HG02970 (cell line): ENCODE measurements around the gene TAC3.
"Not testable (repeated sequence)": the region's sequence is repeated elsewhere in the genome, so short reads cannot be mapped to it uniquely, and the experiment has no call there.

Experiments
- ATAC-seq: cut with Tn5 transposase; IDR thresholded peaks from one replicate; pipeline ENCODE4 v1.9.1; 2021; ENCODE audit warnings: mild to moderate bottlenecking, moderate library complexity, moderate number of reproducible peaks; ENCODE audit not compliant: unreplicated experiment, low FRiP score

Gene TAC3

DNA sequence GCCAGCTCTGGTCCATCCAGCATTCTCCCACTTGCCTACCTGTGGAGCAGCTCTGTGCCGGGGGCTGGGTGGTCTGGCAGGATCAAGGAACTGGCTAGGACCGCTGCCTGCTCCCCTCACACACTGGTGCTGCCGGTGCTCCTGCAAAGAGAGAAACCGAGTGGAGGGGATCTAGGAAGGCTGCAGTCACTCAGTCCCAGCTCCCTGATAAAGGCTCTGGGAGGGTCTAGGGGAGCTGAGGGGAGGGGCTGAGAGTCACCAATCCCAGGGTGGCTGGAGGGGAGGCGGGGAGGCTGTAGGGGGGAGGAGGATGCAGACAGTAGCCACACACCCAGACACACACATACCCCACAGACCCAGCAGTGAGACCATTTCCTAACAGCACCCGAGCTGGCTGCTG lies at the start of gene TAC3:
Gene TAC3 (minus strand): TSS at position 182 of the 400 bp plus-strand sequence. CDS start 732 bp downstream, outside the sequence.
- no peak for ATAC-seq

DNA sequence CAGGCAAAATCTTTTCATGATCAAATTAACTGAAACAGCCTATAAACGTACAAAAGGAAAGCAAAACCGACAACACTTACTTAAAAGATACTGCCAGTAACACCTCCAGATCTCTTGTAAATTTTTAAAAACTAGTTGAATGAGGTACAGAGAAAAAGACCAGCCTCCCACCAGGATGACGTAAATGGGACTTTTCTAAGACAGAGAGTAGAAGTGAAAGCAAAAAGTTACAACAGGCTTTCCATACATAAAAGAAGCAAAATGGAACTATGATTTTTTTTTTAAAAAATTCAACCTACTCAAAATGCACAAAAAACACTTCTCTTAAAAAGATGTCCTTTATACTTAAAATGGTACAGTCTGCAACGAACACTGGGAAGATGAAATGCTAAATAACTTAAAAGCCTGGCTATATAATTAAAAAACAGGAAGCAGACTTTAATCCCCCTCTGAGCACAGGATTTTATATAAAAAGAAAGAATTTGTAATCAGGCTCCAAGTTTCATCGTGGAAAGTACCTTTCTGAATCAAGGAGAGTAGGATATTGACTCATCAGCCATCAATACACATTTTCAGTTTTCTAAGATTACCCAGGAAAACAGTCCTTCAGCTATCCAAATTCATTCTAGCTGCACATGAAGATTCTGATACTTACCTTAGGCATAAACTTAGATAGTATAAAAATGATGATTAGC lies 47.8 kb upstream of the TAC3 start:
- peak; percentile 67 for ATAC-seq

DNA sequence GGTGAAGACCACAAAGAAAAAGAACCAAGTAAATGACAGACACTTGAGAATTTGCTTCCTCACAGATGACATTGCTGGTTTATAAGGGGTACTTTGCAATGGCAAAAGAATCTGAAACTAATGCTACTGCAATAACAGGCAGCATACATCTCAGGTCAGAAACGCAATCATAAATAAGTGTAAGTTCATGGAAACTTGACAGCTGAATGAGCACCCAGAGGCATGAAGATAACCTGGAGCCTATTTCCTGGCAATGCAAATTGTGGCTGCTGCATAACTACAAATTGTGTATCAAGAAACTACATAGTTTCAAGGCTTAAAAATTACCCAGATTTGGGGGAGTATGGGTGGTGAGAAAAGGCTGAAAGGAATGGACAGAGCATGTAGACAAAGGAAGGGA lies 42.1 kb upstream of the TAC3 start:
- ATAC-seq = no peak

DNA sequence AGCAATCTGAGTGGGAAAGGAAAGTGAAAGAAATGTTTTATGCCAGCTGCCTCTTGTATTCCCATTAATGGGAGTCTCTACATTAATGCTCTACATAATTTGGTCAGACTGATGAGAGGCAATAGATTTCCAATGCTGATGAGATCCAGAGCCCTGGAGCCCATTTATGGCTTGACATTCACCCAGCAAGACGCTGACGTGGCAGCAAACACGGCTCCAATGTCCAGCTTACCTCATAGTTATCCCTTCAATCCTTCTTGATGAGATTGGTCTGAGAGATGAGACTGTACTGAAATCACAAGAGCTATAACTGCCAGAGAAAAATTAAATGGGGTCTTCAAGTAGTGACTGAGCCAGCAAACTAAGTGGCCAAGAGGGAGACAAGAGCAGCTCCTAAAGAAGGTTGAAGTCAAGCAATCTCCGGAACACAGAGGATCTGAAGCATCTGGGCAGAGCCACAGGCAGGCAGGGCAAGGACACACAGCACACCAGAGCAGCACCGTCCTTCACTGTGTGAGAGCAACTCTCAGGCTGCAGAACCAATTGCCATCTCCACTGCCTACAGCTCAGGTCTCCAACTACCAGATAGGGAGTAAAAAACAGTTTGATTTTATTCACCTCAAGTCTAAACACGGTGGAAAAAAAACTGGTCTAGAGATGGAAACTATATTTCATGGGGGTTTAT lies 40.9 kb upstream of the TAC3 start:
- no peak for ATAC-seq

DNA sequence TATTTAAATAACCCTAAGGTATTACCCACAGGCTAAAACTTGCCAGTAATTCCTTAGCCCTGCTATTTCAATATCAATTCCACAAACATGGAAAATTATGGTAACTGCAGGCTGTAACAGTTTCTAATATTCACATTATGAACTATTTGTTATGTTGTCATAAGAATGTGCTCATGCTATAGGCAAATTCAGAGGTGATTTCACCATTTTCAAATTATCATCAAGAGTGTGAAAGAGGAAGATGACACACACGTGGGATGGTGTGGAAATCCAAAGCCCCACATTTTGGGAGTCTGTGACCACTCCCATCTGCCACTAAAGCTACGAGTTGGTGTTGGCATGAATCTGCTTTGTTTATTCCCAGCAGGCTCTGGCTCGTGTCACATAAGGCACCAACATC lies 39.5 kb upstream of the TAC3 start:
- ATAC-seq = no peak

DNA sequence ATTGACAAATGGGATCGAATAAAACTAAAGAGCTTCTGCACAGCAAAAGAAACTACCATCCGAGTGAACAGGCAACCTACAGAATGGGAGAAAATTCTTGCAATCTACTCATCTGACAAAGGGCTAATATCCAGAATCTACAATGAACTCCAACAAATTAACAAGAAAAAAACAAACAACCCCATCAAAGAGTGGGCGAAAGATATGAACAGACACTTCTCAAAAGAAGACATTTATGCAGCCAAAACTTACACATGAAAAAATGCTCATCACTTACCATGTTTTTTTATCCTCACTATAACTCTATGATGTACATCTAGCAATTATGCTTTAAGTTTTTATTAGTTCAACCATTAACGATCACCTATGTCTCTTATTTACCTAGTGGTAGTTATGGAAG lies 37.6 kb upstream of the TAC3 start:
- not testable (repeated sequence) for ATAC-seq

DNA sequence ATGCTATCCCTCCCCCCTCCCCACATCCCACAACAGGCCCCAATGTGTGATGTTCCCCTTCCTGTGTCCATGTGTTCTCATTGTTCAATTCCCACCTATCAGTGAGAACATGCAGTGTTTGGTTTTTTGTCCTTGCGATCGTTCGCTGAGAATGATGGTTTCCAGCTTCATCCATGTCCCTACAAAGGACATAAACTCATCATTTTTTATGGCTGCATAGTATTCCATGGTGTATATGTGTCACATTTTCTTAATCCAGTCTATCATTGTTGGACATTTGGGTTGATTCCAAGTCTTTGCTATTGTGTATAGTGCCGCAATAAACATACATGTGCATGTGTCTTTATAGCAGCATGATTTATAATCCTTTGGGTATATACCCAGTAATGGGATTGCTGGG lies 36.8 kb upstream of the TAC3 start:
- not testable (repeated sequence) for ATAC-seq

DNA sequence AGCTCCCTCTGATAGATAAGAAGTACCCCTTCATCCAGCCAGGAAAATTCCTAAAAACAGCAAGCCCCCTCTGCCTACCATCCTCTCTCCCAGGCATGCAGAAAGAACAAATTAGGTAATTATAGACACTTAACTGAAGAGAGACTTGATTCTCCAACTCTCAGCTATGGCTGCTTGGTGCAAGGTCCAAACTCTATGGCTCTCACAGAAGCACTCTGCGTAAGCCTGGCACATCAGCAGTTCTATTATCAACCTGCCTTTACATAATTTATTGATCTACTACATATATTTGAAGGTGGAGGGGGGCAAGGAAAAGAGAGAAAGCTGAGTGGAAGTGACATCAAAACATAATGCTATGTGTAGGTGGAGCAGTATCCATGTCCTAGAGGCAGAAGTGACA lies 34.7 kb upstream of the TAC3 start:
- ATAC-seq = no peak

DNA sequence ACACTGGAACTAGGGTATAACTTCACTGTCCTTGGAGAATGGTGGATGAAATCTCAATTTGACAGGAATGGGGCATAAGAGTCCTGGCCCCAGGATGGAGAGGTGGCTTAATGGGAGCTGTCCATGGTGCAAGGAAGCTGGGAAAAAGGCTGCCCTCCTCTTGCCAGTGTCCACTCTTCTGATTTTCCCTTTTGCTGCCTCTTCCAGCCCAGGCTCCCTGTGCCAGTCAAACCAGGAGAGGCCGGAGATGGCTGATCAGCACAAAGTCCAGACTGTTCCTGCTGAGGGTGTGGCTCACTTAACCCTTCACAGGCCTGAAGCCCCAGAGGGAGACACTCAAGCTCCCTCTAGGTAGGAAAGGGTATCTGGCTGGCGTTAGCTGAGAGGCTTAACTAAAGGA lies 33.6 kb upstream of the TAC3 start, which contains the start of gene MYO1A:
Gene MYO1A (minus strand): TSS at position 240 of the 400 bp plus-strand sequence. CDS start 1,806 bp downstream, outside the sequence.
- no peak for ATAC-seq

DNA sequence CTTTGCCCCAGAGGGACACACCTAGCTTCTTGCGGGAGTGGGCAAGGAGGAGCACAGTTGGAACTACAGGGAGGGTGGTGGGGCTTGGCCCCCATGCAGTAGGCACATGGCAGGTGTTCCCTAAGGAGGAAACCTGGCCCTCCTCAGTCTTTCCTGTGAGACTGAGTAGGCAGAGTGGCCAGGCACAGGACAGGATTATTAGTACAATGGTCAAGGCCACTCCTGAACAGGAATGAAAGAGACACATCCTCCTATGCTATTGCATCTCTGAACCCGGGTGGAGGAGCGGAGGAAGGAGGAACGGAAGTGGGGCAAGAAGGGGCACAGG lies 32.8 kb upstream of the TAC3 start:
- no peak for ATAC-seq

DNA sequence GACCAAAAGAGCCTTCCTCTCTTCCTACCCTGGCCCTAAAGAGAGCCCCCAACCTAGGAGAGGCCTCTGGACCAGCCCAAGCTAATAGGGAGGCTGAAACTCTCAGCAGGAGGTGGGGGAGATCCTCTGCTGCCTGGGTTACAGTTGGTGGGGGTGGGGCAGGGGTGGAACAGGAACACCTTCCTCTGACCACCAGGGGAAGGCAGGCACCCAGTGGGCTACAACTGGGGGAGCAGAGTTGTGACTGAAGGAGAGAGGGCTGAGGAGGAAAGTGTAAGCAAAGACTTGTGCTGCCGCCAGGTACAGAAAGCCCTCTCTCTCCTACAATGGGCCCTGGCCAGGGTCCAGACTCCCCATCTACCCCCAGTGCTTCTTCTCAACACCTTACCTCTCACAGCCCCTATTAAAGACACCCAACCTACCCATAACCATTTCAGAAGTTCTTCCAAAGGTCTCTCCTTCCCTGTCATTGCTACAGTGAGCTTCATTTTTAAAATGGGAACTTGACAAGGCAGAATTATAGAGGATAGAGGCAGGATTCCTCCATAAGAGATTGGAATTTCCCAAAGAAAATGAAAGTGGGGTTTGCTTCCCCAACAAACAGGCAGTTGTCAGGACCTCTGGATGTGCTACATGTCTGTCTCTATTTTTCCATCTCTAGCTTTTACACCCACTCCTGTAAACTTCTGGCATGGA lies 32.2 kb upstream of the TAC3 start:
- no peak for ATAC-seq

DNA sequence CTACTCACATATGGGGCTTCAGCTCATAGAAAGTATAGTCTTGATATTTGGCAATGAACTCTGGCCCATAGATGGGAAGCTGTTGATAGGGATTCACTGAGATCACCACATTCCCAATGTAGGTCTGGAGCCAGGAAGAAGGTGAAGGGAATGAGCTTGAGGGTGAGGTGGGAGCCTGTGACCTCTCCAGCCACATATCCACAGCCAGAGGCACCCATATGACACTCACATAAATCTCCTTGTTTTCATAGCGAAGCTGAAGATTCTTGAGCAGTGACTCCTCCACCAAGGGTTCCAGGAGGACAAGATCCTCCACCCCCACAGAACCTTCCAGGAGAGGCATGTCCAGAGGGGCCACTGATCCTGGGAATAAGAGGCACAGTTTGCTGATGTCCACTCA lies 31.7 kb upstream of the TAC3 start:
- no peak for ATAC-seq

DNA sequence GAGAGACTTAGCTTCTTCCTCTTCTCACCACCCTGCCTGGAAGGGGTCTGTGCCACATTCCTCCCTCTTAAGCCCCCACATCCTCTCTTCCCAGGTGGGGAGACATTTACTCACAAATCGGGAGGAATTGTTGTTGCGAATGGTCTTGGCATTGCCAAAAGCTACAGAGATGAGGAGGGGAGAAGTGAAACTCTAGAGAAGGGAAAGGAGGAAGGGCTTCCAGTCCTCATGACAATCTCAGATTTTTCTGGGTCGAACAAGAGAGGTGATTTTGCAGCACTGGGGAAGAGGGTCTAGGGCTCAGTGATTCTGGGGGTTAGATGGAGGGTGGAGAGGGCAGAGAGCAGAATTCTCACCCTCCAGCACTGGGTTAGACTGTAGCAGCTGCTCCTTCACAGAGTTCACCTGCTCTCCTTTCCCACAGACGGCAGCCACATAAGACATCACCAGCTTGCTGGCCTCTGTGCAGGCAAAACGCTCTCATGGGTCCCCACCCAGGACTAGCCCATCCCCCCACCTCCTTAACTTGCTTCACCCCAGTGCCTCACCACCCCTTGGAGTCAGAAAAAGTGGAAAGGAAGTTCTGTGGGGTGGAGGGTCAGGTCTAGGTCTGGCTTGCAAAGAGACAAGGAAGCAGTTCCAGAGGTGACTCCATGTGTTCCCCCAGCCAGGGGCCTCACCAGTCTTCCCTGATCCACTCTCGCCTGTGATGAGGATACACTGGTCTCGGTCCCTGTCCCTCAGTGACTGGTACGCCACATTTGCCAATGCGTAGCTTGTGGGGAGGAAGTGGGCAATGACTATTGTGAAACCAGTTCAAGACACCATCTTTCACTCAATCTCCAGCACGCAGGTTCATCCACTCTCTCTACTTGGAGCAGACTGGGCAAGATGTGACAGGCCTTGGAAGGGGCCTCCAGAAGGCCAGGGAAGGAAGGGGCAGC lies 30.9 kb upstream of the TAC3 start:
- no peak for ATAC-seq

DNA sequence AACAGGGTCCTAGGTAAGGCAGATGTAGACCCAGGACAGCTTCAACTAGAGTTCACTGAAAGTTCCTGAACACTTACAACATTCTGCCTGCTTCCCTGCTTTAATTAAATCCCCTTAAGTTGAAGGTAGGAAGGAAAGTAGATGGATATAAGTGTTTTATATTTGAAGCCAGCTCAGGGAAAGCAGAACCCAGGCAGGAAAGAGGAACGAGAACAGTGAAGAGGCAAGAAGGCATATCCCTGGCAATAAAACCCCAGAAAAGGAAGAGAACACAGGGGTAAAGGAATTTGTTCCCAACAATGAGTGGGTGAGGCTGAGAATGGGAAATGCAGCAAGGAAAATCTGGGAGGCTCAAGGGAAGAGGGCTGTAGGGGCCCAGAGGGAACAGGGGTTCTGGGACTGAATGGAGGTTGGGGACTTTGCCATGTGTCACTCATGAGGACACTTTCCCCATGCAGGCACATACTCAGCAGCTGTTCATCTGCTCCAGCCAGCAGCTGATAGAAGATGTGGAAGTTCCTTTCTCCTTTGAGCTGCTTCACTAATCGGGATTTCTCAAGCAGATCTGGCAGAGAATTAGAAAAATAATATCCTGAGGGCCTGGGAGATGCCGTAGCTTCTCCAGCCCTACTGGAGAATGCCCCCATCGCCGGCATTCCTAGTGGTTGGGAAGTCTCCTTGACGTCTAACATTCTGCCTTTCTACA lies 29.9 kb upstream of the TAC3 start:
- no peak for ATAC-seq

DNA sequence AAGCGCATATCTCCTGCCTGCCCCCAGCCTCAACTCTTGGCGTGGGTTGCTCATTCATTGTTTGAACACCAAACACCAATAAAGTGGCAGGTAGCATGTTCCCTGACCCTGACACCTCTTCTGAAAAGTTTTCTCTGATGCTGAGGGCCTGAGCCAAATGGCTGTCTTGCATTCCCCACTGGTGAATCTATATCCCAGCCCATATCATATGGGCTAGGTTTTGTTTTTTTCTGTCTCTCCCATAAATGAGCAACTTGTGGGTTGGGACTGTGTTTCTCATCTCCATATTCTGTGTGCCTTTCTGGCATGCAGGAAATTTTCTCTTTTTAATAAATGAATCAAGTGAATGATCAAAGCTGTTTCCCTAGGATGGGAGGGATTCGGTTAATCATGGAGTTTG lies 28.6 kb upstream of the TAC3 start:
- no peak for ATAC-seq

DNA sequence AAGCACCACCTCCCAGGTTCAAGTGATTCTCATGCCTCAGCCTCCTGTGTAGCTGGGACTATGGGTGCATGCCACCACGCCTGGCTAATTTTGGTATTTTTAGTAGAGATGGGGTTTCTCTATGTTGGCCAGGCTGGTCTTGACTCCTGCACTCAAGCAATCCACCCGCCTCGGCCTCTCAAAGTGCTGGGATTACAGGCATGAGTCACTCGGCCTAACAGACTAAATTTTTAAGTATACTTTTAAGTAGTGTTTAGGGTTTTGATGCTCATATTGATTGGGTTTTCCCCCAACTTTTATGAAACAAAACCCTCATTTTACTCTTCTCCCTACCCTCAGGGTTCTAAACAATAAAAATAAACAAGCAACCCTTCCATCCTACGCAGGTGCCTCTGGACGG lies 28.1 kb upstream of the TAC3 start:
- no peak for ATAC-seq

DNA sequence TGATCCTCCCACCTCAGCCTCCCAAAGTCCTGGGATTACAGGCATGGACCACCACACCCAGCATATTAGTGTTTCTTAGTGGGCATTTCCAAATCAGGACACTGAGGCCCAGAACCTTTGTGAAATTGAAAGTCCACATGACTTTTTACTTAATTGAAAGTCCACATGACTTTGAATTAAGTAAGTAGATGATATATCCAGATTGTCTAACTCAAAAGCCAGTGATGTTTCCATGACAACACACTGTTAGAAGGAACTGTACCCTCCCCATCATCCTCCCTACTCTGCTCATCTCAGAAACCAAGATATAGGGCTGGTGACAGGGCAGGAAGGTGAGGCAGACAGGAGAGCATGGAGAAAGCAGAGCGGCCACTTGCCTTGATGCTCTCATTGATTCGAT lies 26.4 kb upstream of the TAC3 start:
- ATAC-seq = no peak

DNA sequence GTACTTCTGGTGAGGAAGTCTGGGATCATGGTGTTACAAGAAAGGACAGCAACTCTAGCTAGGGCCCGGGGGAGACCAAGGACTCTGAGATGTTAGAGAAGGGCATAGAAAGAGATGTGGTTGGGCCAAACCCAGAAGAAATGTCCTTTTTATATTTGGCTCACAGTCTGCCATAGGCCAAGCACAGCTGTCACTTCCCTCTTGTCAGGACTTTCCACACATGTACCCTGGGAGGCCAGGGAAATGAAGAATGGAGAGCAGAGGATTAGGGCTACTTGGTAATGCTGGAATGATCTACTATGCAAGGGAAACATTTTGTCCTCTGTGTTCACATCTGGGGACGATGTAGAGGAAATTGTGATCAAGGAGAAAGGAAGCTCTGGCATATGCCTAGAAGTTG lies 24.4 kb upstream of the TAC3 start:
- ATAC-seq = no peak

DNA sequence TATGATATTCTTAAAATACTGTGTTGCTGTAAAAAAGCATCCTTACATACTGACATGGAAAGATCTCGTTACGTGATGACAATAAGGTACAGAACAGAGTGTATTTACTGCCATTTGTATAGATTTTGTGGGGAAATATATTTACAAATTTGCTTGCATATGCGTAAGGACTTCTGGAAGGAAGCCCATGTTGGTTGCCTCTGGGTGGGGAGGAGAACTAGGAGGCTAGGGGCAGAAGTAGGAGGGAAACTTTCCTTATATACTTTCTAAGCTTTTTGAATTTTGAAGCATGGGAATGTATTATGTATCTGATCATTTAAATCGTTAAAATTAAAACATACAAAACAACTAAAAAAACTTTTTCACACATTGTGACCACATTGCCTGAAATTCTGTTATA lies 23.9 kb upstream of the TAC3 start:
- no peak for ATAC-seq
